ENCODE data around the gene GPS1.

The GPS1 gene

DNA sequence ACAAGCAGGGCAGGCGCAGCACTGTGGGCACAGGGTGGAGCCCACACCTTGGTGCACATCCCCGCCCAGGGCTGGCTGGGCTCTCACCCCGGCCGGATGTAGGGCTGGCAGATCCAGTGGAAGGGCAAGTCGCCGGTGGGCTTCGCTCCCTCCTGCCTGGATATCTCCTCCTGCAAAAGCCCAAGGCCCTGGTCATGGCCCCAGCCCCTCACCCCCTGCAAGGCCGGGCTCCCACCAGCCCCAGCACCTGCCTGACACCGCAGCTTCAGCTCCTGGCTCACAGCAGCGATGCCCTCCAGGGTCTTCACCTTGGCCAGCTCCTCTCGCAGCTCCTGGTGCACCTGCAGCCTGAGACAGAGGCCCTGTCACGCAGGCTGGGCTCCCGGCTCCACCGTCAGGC is 8.9 kb downstream of the GPS1 start:
- no peak for FAIRE-seq

DNA sequence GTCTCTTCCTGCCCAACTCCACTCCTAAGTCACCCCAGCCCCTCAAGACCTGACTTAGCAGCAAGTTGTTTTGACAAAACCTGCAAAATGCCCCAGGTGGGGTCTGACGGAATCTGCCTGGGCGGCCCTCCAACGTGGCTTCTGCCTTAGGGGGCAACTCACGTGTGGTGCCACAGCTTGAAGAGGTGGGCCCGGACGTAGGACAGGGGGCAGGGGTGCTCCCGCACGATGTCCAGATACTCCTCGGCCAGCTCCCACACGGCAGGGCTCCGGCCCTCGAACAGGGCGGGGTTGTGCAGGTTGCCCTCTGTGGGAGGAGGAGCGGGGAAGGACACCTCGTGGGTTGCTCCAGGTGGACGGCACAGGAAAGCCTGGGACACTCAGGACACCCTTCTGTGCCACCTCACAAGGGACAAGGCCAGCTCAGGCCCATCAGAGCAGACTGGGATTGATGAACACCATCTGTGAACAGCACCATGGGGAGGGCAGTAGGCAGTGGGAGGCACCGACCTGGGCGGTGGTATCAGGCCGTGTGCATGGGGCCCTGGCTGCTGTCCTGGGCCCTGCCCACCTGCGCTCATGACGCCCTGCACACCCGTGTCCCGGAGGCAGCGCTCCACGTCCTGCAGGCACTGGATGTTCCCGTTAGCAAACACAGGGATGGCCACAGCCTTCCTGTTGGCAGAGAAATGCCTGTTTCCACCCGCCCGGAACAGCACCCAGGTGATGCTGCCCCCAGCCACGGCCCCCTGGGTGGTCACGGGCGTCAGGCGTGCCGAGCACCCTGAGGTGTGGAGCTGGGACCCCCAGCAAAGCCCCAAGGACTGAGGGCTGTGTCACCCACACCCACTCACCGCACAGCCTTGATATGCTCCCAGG is 9.6 kb downstream of the GPS1 start:
- no peak for FAIRE-seq

DNA sequence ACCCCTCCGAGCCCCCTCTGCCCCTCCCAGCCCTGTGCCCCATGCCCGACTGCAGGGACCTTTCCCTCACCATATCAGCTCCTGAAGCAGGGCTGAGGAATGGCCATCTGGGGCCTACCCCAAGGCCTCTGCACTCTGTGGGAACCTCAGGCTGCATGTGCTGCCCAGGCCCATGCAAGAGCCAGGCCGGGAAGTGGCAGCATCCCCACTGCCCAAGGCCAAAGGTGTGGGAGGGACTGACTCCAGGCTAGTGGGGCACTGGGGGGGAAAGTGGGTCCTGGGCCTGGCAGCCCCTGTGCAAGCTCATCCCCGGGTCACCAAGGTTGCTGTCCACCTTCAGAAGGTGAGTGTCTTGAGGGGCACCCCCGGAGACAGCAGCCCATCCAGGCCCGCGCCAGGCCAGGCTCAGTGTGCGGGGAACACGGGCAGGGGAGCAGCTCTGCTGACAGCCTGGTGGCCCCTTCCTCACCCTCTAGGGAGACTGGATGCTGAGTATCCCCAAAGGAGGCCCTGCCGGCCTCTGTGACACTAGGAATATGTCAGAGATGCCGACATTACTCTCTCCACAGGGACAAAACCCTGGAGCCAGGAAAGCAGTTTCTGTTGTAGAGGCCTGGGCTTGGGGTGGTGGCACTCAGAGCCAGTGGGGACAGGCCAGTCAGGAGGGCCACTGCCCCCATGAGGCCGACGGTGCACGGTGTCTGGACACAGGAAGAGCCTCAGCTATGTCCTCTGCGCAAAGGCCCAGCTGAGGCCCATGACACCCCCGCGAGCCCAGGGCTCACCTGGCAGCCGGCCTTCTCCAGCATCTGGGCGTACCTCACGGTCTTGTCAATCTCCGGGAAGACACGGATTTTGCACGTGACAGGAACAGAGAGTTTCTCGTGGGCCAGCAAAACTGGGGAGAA is 10.6 kb downstream of the GPS1 start:
- no peak for FAIRE-seq

DNA sequence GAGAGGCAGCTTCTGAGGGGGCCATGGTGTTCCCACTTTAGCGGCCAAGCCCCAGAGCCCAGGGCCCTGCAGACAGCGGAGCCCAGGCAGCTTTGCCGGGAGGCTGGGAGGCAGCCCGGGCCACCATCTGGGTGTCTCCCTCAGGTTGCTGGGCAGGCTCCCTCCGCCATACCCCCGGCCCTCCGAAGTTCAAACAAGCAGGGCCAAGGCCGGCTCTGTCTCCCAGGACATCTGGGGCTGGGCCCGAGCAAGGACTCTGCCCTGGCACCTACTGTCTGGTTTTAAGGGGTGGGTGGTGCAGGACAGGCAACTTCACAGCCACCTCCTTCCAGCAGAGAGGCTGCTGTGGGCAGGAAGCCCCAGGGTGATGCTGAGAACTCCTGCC is 11.3 kb downstream of the GPS1 start:
- FAIRE-seq, result no peak

DNA sequence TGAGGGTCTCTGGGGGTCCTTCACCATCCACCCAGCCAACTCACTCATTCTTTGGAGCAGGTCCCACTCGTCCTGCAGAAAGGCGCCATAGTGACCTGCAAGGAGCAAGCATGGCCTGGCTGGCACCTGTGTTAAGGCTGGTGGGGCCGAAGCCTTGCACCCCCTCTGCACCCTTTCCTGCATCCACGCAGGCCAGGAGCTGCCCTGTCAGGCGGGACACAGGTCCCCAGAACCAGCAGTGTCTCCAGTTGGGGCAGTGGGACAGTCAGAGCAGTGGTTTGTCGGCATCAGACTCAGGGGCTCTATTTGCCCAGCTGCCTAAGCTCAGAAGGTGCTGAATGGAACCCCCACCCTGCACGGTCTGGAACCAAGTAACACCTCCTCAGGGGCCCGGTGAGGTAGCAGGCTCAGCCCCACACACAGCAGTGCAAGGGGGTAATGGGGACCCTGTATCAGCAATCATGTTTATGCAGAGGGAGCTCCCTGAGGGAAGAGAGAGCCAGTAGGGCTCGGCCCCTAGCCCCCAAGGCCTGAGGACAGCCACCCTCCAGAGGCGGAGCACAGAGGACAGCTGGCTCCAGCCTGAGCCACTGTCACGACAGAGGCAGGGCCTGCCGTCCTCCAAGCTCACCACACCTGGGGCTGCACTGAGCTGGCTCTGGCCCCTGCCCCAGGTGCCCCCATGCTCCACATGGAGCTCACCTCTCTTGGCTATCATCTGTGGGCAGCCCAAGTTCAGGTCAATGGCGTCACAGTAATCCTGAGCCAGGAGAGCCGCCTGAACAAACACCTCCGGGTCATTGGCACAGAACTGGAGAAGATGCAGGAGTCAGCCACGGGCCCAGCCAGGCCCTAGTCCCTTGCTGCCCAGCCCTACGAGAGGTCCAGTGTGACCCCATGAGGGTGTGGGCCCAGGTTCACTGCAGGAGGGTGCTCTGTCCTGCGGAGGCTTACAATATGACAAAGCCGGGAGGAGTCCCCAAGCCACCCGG is 12.0 kb downstream of the GPS1 start:
- no peak for FAIRE-seq

DNA sequence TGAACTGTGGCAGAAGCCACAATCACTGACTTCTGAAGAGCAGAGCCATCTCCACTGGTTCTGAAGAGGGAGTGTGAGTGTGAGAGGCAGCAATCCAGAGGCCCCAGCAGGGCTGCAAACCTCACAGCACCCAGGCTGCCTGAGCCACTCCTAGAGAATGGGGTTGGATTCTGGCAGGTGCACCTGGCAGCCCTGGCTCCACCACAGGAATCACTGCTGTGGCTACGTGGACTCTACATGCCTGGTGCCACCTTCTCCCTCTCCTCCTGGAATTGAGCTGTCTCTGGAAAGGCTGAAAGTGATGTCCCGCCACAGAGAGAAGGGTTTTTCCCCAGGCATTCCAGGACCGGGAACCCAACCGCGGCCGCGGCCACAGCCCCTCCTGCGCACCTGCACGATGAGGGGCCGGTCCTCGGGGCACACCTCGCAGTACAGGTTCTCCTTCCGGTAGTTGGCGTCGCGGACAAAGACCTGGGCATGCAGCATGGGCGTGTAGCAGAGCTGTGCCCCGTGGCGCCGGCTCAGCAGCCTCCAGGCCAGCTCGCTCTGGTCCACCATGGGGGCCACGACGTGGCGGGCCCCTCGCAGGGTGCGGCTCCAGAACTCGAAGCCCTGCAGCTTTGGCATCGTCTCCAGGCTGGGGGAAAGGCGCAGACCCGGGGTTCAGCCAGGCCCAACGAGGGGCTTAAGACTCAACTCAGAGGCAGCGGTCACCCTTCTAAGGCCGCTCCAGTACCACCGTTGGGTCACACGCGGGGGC is 12.9 kb downstream of the GPS1 start:
- no peak for FAIRE-seq

DNA sequence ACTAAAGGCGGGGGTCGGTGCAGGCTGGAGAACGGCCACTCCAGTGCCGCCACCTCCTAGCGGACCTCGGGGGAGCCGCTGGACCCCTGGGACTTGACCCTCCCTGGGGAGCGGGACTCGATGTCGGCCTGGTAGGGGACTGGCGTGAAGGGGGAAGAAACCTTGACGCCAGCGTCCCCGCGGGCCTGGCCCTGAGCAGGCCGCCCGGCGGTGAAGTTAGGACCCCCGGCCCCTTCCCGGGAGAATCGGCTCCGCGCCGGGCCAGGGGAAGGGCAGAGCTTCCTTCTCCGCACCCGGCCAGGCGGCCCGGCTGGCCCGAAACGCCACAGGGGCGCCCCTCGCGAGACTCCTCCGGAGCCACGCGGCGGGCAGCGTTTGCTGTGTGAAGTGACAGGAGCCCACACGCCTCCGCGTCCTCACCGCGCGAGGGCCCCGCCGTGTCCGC is 13.5 kb downstream of the GPS1 start:
- no peak for FAIRE-seq

DNA sequence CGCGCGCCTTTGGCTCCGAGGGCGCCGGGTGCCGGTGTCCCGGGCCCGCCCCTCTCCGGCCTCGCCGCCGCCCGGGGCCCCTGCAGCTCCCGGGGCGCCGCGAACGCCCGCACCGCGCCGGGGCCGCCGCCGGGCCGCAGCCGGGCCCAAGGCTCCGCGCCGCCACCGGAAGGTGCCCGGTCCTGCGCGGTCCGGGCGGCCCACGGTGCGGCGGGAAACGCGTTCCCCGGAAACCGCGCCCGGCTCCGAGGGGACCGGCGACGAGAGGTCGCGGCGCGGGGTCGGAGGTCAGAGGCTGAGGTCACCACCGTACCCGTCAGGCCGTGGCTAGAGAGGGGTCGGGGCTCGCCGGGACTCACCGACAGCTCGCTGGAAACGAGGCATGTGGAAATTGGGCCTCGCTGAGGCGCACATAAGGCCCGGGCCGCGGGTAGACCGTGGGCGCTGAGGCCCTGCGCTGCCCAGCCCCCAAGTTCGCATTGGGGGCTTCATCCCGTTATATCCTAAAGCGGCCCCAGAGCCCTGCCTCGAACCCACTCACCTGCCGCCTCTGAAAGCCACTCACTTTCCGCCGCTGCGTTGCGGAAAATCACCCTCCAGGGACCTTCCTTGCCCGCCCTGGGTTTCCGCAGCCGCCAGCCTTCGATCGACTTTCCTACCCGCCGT is 14.1 kb downstream of the GPS1 start, which contains the start of gene DUS1L:
TSS of gene DUS1L (minus strand) at position 167 of the 666 bp plus-strand sequence. CDS start 745 bp downstream, outside the sequence.
- FAIRE-seq, result no peak

DNA sequence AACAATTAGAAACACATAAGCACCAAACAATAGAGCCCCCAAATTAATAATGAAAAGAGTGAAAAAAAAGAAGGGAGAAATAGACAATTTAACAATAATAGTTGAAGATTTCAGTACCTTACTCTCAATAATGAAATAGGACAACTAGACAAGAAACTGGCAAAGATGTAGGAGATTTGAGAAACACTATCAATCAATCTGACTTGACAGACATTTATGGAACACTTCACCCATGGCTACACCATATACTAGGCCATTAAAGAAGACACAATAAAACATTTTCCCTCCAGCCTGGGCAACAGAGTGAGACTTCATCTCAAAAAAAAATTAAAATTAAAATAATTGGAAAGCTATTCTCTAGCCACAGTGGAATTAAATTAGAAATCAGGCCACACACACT is 18.9 kb downstream of the GPS1 start:
- FAIRE-seq, result no peak

DNA sequence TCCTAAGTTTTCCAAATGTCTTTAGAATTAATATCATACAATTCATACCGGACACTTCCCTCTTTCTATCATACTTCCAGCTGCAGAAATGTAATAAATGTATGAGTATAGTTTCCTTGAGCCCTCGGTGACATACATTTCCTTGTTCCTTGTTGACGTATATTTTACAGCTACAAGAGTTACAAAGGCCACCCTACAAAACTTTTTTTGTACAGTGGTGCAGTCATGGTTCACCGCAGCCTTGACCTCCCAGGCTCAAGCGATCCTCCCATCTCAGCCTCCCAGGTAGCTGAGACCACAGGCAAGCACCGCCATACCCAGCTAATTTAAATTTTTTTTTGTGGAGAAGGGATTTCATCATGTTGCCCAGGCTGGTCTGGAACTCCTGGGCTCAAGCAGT is 21.1 kb downstream of the GPS1 start:
- FAIRE-seq, result no peak

DNA sequence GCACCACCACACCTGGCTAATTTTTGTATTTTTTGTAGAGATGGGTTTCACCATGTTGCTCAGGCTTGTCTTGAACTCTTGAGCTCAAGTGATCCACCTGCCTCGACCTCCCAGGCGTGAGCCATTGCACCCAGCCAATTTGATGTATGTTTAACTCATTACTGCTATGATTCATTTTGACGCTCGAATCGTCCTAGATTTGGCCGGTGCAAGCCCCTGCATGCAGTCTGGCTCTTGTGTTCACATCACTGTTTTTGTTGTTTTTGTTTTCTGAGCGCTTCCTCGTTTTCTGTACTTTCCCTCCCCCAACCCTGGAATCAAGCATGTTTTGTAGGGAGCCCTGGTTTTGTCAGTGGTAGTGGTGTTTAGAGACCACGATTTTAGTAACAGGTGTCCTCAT is 21.7 kb downstream of the GPS1 start:
- no peak for FAIRE-seq

DNA sequence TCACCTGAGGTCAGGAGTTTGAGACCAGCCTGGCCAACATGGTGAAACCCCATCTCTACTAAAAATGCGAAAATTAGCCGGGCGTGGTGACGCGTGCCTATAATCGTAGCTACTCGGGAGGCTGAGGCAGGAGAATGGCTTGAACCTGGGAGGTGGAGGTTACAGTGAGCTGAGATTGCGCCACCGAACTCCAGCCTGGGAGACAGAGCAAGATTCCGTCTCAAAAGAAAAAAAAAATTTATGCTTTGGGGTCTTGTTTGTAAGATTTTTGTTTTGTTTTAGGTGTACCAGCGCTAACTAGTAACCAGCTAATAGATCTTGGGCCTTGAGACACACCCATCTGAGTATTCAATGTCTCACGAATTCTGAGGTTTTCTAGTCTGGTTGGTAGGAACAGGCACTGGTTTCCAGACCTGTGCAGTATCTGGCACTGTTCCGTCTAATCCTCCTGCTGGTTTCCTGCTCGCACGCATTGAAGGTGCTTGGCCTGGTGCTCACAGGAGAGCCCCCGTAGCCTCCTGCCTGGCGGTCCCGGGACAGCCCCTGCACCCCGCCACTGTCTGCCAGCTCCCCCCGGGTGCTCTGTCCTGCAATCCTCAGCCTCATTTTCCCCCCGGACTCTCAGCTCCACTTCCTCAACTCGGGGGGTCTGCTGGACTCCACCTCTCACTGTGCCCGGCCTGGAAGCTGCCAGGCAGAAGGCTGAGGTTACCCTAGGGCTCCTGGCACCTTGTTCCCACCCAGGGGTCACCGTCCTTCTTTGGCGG is 24.5 kb downstream of the GPS1 start:
- FAIRE-seq, result no peak

DNA sequence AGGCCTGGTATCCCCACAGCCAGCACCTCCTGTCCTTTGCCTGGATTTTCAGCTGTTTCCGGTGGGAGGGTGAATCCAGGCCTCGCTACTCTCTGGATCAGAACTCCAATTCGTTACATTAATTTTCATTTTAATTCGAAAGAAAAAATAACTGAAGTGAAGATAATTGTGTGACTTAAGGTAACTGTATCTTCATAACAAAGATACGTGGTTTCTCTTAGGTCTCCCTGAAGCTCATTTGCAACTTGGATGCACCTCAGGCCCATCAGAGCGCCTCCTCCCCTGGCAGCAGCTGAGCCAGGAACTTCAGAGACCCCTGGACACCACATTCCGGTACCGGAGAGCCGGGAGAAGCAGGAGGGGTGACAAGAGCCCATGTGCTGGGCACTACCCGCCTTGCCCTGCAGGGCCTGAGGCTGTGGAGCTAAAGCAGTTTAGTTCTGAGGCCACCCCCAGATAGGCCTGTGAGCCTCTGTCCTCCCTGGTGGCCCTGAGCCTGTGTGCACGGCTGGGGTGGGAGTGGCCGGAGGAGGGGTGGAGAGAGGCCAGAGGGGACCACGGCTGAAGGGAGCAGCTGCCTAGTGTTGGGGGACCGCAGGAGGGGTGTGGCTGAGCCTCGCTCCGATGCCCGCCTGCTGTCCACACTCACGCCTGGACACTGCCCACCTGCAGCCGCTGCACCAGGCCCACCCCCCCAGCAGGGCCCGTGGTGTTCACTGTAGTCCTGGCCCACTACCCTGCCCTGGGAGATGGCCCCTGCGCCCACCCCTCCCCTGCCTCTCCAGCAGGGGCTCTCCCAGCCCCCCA is 25.3 kb downstream of the GPS1 start:
- FAIRE-seq, result no peak

DNA sequence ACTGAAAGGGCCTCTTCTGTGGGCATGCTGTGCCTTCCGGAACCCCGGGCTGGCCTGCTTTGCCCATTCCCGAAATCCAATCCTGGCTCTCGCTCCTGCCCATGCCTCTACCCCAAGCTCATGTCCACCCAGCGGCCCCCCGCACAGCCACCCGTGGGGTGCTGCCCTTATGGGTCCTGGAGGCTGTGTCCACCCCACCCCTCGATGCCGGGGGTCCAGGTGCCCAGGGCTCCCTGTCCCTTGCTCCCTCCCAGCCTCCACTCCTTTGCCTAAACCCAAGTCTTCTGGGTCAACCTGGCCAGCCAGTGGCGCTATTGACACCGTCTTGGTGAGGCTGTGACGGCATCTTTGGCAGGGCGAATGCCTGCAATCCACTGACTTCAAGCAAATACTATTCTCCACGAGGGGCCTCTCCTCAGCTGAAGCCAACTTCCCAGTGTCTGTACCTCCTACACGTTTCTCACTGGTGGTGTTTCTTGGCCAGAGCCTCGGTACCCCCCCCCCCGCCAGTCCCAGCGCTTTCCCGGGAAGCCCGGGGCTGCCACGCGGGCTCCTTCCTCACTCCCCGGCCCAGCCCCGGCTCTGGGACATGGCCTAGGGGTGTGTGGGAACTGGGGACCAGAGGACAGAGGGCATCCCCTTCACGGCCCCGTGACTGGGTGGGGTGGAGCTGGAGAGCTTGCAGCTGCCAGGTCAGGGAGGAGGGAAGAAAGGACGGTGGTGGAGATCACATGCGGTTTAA is 26.1 kb downstream of the GPS1 start:
- no peak for FAIRE-seq

DNA sequence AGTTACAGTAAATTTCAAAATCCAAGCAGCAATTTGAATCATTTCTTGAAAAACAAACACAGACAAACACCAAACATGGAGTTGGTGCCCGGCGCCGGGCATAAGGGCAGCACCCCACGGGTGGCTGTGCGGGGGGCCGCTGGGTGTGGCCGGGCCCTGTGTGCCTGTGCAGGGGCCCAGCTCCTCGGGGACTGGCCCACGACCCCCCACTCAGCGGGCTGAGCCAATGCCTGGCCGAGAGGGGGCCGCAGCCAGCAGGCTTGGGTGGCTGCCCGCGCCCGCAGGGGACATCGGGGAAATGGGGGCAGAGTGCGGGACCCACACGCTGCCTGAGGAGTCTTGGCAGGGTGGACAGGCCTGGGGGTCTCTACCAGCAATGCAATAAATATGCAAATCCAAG is 26.7 kb downstream of the GPS1 start:
- no peak for FAIRE-seq

DNA sequence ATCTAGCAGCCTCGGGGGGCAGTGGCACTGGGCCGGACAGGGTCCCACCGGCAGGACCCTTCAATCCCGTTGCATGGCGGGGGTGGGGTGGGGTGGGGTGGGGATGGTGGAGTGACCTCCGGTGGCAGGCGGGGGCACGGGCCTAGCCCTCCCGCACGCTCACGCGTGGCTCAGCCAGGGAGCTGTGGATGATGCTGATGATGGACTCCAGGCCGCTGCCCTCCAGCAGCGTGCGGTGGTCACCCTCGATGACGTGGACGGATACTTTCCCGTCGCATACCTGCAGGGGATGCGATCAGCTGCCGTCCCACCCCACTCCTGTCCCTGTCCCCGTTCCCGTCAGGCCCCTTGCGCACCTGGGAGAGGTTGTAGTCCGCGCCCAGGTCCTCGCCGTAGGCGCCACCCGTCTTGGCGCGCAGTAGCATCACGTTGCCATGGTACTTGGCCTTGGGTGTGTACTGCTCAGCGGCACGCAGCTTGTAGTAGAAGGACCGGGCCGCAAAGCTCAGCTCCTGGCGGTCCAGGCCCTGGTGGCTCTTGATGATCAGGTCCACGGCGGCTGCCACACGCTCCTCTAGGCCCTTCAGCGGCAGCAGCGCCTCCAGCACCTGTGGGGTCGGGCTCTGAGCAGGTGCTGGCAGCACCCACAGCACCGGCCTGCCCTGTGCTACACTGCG is 27.4 kb downstream of the GPS1 start:
- FAIRE-seq, result no peak

DNA sequence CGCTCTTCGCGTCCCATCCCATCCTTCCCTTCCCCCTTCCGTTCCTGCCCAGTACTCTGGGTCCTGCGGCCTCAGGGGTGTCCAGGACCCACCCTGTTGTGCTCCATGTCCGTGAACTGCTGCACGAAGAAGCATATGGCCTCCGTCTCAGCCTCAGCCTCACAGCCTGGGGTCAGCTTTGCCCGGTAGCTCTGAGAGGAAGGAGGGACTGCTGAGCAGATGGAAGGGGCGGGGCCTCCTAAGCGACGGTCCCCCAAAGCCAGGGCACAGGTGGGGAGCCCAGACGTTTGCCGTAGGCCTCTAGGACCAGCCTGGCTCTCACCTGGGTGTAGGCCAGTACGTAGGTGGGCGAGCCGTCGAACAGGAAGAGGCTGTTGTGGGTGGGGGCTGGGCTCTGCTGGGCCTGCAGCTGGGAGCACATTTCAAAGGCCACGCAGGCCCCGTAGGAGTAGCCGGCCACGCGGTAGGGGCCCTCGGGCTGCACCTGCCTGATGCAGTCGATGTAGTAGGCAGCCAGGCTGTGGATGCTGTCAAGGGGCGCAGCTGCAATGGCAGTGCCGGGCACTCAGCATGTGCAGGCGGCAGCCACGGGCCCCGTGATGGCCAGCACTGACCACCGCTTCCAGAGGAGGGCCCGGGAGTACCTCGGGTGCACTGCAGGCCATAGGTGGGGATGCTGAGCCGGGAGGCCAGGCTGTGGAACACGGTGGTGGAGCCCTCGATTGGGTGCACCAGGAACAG is 28.5 kb downstream of the GPS1 start:
- no peak for FAIRE-seq

All from endometrium (tissue), 2 donors.